Jurkat, Clone E6-1 (cell line): ENCODE measurements around the gene TECR.
"Not testable (repeated sequence)": the region's sequence is repeated elsewhere in the genome, so short reads cannot be mapped to it uniquely, and the experiment has no call there.

Experiments
- DNase-seq: peaks from one replicate; pipeline ENCODE4 v3.0.0-alpha.2; 2011; ENCODE audit warnings: low read depth, low spot score
- H3K4me3 ChIP-seq: 2 replicates; pipeline ENCODE4 v1.5.1; 2011; ENCODE audit warnings: mild to moderate bottlenecking, low read length, control low read depth, moderate library complexity

Gene TECR

DNA sequence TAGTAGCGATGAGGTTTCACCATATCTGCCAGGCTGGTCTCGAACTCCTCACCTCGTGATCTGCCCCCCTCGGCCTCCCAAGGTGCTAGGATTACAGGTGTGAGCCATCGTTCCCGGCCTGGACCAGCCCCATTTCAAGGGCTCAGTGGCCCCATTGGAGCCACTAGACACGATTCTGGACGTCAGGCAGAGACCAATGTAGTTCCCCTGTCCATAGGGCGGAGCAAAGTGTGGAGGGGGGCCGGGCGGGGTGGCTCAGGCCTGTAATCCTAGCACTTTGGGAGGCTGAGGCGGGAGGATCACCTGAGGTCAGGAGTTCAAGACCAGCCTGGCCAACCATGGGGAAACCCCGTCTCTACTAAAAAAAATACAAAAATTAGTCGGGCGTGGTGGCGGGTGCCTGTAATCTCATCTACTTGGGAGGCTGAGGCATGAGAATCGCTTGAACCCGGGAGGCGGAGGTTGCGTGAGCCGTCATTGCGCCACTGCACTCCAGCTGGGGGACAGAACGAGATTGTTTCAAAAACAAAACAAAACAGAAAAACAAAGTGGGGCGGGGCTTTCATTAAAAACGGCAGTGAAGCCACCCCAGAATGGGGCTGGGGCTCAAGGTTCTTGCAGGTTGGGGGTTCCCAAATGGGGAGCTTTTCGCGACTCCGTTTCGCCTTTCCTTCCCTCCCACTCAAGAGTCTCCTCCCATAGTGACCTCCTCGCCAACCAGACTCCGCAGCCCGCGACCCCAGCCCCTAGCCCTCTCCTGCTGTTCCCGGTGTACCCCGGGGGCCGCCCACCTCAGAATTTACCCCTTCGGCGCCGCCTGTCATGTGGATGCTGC is 758 bp upstream of the TECR start:
- peak overlapping the region; percentile 63 for H3K4me3 ChIP-seq
- no peak for DNase-seq

DNA sequence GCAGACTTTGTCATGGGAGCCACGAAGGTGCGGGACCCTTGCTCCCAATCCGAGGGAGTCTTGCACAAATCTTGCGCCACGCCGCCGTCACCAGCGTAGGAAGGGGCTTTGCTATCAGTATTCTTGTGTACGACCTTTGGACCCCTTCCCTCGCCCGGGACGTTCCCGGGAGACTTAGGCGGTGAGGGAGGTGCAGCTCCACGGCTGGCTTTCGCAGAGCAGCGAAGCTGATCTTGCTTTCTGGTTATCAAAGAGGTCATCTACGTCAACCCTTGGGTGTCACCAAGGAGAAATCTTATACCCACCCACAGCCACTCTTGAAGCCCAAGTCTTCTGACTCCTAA is 583 bp downstream of the TECR start:
- no peak for DNase-seq
- peak overlapping the region; percentile 98 for H3K4me3 ChIP-seq

DNA sequence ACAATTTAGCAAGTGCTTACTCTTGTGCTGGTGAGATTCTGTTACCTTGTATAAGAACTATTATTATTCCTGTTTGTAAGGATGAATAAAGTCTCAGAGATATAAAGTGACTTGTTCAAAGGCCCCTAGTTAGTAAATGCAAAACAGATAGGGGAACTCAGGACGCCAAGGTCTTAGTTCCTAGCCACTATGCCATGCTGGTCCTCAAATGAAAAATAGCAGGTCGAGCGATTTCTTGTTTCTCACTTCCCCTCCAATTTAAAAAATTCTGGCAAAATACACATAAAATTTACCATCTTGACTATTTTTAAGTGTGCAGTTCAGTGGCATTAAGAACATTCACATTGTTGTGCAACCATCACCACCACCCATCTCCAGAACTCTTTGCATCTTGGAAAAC is 1.1 kb downstream of the TECR start:
- DNase-seq = no peak
- peak overlapping the region; percentile 98 for H3K4me3 ChIP-seq

DNA sequence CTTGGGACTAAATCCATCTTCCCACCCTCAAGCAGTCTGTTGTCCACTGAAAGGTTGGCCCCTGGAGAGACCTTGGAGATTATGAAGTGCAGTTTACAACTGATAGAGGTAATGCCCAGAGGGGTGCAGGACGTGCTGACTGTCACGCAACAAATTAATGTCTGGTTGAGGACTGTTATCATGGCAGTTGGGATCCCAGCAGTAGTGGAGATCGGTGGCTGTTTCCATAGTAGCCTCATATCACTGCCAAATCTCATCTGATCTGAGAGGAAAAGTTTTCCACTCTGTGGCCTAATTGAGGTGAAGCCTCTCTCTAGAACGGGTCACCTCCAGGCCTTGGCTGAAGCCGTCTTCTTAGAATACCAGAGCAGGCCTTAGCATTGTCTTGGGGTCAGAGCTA is 4.1 kb downstream of the TECR start:
- no peak for DNase-seq

GRCh38 chr19:14536926-14537692 is 7.7 kb downstream of the TECR start:
- peak; percentile 81 for DNase-seq
- H3K4me3 ChIP-seq = no peak overlapping the region

More for the DNA sequence above, 4.1 kb downstream of the TECR start:
- H3K4me3 ChIP-seq = no peak overlapping the region

GRCh38 chr19:14540741-14541525 is 11.5 kb downstream of the TECR start:
- no peak overlapping the region for H3K4me3 ChIP-seq
- DNase-seq = no peak

DNA sequence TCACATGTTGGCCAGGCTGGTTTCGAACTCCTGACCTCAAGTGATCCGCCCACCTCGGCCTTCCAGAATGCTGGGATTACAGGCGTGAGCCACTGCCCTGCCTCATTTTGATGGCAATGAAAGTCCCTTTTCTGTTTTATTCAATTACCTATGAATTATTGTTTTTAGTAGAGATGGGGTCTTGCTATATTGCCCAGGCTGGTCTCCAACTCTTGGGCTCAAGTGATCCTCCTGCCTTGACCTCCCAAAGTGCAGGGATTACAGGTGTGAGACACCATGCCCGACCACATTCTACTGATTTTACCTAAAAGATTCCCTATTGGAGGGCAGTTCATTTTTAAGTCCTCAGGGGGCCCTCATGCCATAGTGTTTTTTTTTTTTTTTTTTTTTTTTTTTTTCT is 12.6 kb downstream of the TECR start:
- not testable (repeated sequence) for H3K4me3 ChIP-seq

GRCh38 chr19:14542711-14543328 is 13.4 kb downstream of the TECR start:
- DNase-seq = no peak
- H3K4me3 ChIP-seq = no peak overlapping the region

More for the DNA sequence above, 12.6 kb downstream of the TECR start:
- DNase-seq = not testable (repeated sequence)

- no peak for DNase-seq
These were observed 14.7 kb downstream of the TECR start for GRCh38 chr19:14544047-14544446.

DNA sequence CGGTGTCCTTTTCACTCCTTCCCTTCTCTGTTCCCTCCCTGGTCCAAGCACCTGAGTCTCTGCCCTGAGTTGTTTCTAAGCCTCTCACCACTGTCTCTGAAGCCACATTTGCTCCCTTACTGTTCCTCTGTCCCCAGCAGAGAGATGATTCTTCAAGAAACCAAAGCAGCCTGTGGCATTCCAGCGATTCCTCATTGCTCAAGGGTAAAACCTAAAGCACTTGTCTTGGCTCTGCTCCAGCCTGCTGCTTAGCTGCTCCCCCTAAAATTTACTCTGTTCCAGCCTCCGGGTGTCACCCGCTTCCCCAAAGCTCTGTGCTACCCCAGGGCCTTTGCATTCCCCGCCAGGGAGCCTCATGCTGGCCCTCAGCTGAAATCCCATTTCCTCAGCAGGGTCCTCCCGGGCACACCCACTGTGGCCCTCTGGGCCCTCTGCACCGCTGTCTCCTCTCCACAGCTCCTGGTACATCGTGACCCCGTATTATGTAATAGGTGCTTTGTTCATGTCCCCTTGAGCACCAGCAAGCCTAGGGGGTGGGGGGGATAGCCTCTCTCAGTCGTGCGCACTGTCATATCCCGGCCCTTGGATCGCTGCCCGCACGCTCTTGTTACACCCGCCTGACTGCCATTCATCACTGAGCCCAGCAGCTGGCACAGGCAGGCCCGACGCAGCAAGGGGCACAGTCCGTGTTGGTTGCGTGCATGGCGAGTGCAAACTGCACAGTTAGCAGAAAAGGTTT is 15.8 kb downstream of the TECR start:
- no peak overlapping the region for H3K4me3 ChIP-seq
- DNase-seq = no peak

More at GRCh38 chr19:14544047-14544446, 14.7 kb downstream of the TECR start:
- H3K4me3 ChIP-seq = no peak overlapping the region

- DNase-seq = no peak
- no peak overlapping the region for H3K4me3 ChIP-seq
These were observed 16.3 kb downstream of the TECR start for GRCh38 chr19:14545716-14546082.

GRCh38 chr19:14550201-14550754 is 20.9 kb downstream of the TECR start:
- DNase-seq = no peak
- no peak overlapping the region for H3K4me3 ChIP-seq

GRCh38 chr19:14551134-14552005 is 22.0 kb downstream of the TECR start:
- not testable (repeated sequence) for H3K4me3 ChIP-seq
- peak; percentile 66 for DNase-seq

DNA sequence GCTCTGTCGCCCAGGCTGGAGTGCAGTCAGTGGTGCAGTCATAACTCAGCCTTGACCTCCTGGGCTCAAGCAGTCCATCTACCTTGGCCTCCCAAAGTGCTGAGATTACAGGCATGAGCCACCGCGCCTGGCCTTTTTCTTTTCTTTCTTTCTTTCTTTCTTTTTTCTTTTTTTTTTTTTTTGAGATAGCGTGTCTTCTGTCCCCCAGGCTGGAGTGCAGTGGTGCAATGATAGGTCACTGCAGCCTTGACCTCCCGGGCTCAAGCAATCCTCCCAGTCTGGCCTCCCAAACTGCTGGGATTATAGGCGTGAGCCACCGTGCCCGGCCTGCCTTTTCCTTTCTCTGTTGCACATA is 22.6 kb downstream of the TECR start:
- not testable (repeated sequence) for H3K4me3 ChIP-seq, DNase-seq

DNA sequence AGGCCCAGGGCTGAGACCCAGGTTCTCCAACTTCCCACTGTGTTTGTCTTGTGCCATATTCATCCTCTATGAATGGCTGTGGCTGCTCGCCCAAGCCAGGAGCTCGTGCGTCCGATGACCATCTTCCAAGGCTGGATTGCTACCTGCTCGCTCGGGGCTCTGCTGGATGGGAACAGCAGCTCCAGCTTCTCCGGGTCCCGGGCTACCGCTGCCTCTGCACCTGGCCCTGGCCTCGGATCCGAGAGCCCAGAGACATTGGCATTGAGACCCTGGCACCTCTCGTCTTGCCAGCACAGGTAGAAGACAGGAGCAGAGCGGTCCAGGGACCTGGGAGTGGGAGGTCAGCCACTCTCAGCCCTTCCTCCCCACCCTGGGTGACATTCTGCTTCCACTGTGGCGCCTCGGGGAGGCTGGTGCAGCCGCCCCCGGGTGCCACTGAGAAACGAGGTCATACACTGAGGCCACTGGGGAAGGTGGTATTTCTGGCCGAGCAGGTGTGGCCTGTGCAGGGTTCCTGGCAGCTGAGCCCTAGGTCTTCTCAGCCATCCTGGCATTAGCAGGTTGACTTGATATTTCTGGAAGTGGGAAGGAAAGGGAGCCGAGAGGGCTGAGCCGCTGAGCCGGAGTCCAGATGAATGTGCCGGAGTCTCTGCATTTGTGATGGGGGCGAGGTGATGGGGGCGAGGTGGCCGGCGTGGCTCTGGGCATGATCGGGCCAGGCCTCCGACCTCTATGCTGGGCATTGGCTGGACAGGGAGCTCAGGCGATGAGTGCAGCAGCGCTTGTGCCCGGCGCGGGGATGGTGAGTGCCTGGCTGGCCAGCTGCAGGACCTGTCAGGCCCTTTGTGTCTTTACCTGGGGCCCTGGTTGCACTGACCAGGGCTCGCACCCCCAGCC is 23.9 kb downstream of the TECR start:
- no peak overlapping the region for H3K4me3 ChIP-seq
- no peak for DNase-seq

GRCh38 chr19:14553939-14554243 is 24.5 kb downstream of the TECR start:
- H3K4me3 ChIP-seq = no peak overlapping the region
- no peak for DNase-seq

DNA sequence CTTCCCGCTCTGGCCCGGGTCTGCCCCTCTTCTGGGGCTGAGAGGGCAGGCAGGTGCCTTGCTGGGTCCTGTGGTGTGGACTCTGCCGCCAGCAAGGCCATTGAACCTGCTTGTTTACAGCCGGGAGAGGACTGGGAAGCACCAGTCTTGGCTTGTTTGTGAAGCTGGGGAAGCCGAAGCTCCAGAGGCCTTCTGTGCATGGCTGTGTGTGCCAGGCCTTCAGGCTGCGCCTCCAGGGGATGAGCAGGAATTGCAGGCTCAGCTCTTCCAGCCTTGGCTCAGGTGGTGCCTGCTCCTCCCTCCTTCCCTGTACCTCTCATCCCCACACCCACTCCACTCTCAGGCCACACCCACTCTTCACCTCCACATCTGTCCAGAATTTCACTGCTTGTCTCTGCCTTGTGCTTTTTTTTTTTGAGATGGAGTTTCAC is 25.0 kb downstream of the TECR start:
- DNase-seq = no peak
- no peak overlapping the region for H3K4me3 ChIP-seq
